Neuron (in vitro differentiated cells): ENCODE results near the gene SWSAP1.
"Not testable (repeated sequence)": the region's sequence is repeated elsewhere in the genome, so short reads cannot be mapped to it uniquely, and the experiment has no call there.

Source experiments
- H2AFZ ChIP-seq: one replicate; pipeline ENCODE4 v1.6.1; 2013; ENCODE audit warnings: low read depth, mild to moderate bottlenecking, inconsistent platforms, low read length, moderate library complexity
- H3K27me3 ChIP-seq: one replicate; pipeline ENCODE4 v1.6.1; 2013; ENCODE audit warnings: low read length; ENCODE audit not compliant: insufficient read depth
- H3K36me3 ChIP-seq: one replicate; pipeline ENCODE4 v1.6.1; 2013; ENCODE audit warnings: low read length; ENCODE audit not compliant: insufficient read depth
- H3K4me1 ChIP-seq: one replicate; pipeline ENCODE4 v1.6.1; 2013; ENCODE audit warnings: low read length; ENCODE audit not compliant: insufficient read depth
- H3K4me3 ChIP-seq: 2 replicates; pipeline ENCODE4 v1.5.1; 2013; ENCODE audit warnings: mild to moderate bottlenecking, low read length, moderate library complexity
- H3K9me3 ChIP-seq: one replicate; pipeline ENCODE4 v1.6.1; 2013; ENCODE audit warnings: low read length

SWSAP1 gene

DNA sequence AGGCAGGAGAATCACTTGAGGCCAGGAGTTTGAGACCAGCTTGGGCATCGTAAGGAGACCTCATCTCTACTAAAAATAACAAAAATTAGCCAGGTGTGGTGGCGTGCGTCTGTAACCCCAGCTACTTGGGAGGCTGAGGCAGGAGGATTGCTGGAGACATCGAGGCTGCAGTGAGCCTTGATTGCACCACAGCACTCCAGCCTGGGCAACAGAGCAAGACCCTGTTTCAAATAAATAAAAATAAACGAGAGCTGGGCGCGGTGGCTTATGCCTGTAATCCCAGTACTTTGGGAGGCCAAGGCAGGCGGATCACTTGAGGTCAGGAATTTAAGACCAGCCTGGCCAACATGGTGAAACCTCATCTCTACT is 34.4 kb upstream of the SWSAP1 start:
- peak overlapping the region; percentile 67 for H3K4me3 ChIP-seq
- H3K36me3 ChIP-seq: peaks cover 18% of the 10 kb centered on the region
- H3K9me3 ChIP-seq, H3K27me3 ChIP-seq, H2AFZ ChIP-seq: not testable (repeated sequence)
- peaks cover 15% of the 10 kb centered on the region for H3K4me1 ChIP-seq

DNA sequence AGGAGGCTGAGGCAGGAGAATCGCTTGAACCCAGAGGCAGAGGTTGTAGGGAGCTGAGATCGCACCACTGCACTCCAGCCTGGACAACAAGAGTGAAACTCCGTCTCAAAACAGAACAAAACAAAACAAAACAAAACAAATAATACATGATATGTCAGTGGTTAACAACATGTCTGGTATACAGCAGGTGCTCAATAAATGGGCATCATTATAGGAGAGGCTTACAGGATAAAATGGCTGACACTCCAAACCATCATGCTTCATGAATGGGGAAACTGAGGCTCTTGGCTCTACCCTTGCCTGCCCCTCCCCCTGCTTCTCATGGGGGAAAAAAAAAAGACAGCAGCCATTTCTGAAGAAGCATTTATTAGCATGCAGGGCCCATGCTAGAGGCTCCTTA is 32.0 kb upstream of the SWSAP1 start:
- H3K27me3 ChIP-seq: no peaks in the 10 kb centered on the region
- no peak overlapping the region for H2AFZ ChIP-seq
- peaks cover 22% of the 10 kb centered on the region for H3K4me1 ChIP-seq
- no peaks in the 10 kb centered on the region for H3K9me3 ChIP-seq
- H3K36me3 ChIP-seq: peaks cover 4% of the 10 kb centered on the region
- H3K4me3 ChIP-seq: no peak overlapping the region

DNA sequence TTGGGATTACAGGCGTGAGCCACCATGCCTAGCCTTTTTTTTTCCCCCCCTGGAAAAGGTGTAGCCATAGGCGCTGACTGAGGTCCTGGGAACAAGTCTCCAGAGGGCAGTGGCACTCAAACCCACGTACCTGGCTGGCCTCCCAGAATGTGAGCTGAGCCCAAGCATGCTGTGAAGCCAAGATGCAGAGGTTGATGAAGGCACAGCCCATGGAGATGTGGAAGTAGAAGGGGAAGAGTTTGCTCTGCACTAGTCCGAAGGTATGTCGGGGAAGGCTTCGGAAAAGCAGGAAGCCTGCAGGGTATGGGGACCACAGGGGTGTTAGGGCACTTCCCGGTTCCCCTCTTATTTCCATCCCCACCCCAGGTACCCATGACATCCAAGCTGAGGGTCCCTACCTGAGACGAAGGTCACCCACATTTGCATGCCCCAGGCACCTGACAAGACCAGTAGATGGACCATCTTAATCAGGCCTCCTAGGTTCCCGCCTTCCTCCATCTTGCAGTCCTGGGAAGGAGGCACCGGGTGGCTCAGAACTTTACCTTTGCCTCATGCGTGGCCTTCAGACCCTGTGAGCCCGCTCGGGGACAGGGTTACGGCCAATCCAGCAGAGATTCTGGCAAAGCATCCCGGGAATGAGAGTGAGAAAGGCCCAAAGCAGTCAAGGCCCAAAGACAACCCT is 29.2 kb upstream of the SWSAP1 start:
- Histone ChIP-seq H3K4me1 (peaks cover 8% of the 10 kb centered on the region), H2AFZ (peak overlapping the region; percentile 27), H3K36me3 (peaks cover 4% of the 10 kb centered on the region), H3K9me3 (peaks cover 7% of the 10 kb centered on the region), H3K27me3 (no peaks in the 10 kb centered on the region), H3K4me3 (peak overlapping the region; percentile 68)

DNA sequence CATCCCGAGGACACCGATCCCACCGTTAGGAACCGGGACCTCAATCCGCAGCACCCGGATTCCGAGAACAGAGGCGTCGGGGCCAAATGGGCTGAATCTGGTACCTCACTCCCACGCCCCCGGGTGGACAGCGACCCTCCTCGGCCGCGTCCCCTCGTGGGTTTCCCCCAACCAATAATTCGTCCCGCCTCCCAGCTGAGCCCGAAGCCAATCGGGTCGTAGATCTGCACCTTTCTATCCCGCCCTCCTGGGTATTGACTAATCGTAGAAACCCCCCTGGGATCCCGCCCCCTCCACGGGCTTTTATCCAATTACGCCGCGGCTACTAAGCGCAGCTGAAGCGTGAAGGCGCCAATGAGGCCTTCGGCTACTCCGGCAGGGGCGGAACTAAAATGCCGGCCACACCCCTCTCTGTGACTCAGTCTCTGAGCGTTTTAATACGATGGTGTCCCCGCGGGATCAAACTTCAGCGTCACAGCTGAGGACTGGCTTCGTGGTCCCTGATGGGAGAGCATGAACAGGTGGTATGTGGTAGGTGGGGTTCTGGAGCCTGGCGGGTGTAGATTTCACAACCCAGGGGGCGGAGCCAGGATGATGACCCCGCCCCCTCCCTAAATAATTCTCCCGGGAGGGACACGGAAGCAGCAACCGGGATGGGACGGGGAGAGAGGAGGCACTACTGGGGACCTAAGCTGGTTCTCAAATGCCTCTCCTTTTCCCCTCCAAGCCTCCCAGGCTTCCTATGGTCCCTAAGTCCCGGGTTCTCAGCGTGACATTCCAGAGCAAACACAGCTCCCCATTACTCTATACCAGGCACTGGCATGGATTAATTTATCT is 28.1 kb upstream of the SWSAP1 start, which contains the start of the genes CCDC159 and TMEM205:
CCDC159 (plus strand) TSS at position 416 of the 837 bp plus-strand sequence; CDS start at position 504, 88 bp downstream.
TMEM205 (minus strand) TSS at position 165 of the 837 bp plus-strand sequence. CDS start 649 bp downstream, outside the sequence.
- peaks cover 8% of the 10 kb centered on the region for H3K4me1 ChIP-seq
- H3K36me3 ChIP-seq: peaks cover 4% of the 10 kb centered on the region

DNA sequence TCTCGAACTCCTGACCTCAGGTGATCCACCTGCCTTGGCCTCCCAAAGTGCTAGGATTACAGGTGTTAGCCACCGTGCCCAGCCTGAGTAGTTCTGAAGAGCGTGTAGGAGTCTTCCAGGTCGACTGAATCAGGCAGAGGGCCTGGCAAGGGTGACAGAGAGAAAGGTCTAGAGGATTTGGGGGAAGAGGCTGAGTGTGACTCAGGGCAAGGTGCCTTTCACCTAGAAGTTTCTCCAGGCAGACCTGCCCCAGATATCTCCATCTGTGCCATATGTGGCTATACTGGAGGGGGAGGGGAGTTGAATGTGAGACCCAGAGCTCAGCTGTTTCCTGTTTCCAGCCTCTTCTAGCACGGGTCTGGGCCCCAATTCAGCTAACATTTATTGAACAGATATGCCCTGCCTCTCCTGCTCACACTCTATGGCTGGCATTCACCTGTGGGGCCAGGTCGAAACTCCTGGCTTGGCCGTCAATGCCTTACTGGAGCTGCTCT is 26.9 kb upstream of the SWSAP1 start:
- Histone ChIP-seq H3K36me3 (no peaks in the 10 kb centered on the region), H3K4me3 (no peak overlapping the region), H3K27me3 (no peaks in the 10 kb centered on the region), H3K4me1 (peaks cover 8% of the 10 kb centered on the region), H2AFZ (no peak overlapping the region), H3K9me3 (peaks cover 7% of the 10 kb centered on the region)

More for the DNA sequence above, 28.1 kb upstream of the SWSAP1 start, which contains the start of the genes CCDC159 and TMEM205:
- Histone ChIP-seq H3K4me3 (peak within 1 kb of the TSS; percentile 68), H3K9me3 (peaks cover 7% of the 10 kb centered on the region), H3K27me3 (no peaks in the 10 kb centered on the region), H2AFZ (peak within 1 kb of the TSS; percentile 27)

DNA sequence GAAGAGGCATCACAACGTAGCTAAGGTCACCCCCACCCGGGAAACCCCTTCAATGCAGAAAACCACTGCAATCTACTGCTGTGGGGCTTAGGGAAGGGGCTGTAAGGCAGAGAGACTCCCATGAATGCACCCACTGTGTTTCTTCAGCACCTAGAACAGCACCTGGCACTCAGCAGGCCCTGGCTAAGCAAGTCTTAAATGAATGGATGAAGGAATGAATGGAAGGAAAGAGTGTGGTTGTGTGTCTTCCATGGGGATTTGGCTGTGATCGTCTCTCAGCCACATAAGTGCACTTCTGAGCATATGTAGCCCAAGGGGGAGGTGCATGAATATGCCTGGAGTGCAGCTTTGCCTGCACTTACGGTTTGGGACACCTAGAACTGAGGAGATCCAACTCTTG is 25.3 kb upstream of the SWSAP1 start:
- H3K4me3 ChIP-seq: no peak overlapping the region

DNA sequence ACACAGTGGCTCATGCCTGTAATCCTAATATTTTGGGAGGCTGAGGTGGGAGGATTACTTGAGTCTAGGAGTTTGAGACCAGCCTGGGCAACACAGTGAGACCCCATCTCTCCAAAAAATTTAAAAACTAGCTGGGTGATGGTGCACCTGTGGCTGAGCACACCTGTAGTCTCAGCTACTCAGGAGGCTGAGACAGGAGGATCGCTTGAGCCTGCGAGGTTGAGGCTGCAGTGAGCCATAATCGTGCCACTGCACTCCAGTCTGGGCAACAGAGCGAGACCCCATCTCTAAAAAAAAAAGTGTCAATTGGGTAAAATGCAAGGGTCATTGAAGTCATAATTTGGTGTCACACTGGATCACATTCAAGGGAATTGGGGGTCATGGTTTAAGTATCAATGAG is 20.4 kb upstream of the SWSAP1 start:
- not testable (repeated sequence) for H2AFZ ChIP-seq, H3K4me1 ChIP-seq, H3K27me3 ChIP-seq, H3K4me3 ChIP-seq, H3K36me3 ChIP-seq, H3K9me3 ChIP-seq

More for the DNA sequence above, 25.3 kb upstream of the SWSAP1 start:
- Histone ChIP-seq H3K27me3 (no peaks in the 10 kb centered on the region), H3K9me3 (peaks cover 7% of the 10 kb centered on the region), H3K4me1 (peaks cover 8% of the 10 kb centered on the region), H2AFZ (no peak overlapping the region), H3K36me3 (no peaks in the 10 kb centered on the region)

DNA sequence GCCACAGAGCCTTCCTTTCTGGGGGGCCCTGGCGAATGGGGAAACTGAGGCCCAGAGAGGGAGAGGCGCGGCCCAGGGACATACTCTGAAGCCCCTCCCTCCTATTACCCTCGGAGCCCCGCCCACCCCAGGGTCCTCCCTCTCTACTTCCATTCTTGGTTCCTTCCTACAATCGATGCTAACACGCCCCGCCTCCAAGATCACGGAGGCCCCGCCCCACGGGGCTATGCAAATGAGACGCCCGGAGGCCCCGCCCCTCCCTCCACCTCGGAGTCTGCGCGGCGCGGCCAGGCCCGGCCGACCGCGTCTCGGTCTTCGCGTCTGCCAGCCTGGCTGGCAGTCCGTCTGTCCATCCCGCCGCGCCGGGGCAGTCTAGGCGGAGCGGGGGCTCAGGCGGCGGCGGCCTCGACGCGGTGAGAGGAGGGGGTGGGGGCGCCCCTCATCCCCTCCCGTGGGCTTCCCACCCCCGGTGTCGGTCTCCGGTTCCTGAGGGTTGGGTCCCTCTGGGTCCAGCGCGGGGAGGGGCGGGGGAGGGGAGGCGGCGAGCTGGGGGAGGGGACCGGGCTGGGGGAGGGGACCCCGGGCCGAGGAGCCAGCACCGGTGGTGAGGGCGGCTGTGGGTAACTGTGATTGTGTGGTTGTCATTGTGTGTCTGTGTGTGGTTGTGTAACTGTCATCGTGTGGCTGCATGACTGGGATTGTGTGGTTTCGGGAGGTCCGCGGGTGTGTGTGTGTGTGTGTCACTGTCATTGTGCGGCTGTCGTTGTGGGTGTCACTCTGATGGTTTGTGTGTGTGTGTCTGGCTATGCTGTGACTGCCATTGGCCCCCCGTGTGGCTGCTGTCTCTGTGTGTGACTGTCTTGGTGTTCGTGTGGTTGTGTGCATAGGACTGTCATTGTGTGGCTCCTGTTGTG is 19.0 kb upstream of the SWSAP1 start, which contains the start of gene PLPPR2:
PLPPR2 (plus strand) TSS at position 273 of the 914 bp plus-strand sequence. CDS start 2,242 bp downstream, outside the sequence.
- H3K4me1 ChIP-seq: peaks cover 5% of the 10 kb centered on the region
- no peak within 1 kb of the TSS for H2AFZ ChIP-seq
- no peaks in the 10 kb centered on the region for H3K9me3 ChIP-seq
- no peaks in the 10 kb centered on the region for H3K36me3 ChIP-seq
- H3K4me3 ChIP-seq: peak within 1 kb of the TSS; percentile 35
- H3K27me3 ChIP-seq: no peaks in the 10 kb centered on the region

DNA sequence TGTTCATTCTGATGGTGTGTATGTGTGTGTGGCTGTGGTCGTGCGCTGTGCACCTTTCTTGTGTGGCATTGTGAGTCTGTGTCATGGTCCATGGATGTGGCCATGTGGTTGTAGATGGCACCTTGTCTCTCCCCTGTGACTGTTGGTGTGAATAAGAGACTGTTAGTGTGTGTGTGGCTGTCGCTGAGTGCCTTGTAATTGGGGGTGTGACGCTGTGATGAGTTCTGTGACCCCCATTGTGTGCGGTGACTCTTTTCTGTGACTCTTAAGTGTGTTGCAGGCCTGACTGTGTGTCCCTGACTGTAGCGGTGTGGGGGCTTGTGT is 18.4 kb upstream of the SWSAP1 start:
- no peaks in the 10 kb centered on the region for H3K27me3 ChIP-seq
- H2AFZ ChIP-seq: no peak overlapping the region
- H3K4me3 ChIP-seq: peak overlapping the region; percentile 35
- no peaks in the 10 kb centered on the region for H3K9me3 ChIP-seq
- peaks cover 5% of the 10 kb centered on the region for H3K4me1 ChIP-seq
- peaks cover 2% of the 10 kb centered on the region for H3K36me3 ChIP-seq

DNA sequence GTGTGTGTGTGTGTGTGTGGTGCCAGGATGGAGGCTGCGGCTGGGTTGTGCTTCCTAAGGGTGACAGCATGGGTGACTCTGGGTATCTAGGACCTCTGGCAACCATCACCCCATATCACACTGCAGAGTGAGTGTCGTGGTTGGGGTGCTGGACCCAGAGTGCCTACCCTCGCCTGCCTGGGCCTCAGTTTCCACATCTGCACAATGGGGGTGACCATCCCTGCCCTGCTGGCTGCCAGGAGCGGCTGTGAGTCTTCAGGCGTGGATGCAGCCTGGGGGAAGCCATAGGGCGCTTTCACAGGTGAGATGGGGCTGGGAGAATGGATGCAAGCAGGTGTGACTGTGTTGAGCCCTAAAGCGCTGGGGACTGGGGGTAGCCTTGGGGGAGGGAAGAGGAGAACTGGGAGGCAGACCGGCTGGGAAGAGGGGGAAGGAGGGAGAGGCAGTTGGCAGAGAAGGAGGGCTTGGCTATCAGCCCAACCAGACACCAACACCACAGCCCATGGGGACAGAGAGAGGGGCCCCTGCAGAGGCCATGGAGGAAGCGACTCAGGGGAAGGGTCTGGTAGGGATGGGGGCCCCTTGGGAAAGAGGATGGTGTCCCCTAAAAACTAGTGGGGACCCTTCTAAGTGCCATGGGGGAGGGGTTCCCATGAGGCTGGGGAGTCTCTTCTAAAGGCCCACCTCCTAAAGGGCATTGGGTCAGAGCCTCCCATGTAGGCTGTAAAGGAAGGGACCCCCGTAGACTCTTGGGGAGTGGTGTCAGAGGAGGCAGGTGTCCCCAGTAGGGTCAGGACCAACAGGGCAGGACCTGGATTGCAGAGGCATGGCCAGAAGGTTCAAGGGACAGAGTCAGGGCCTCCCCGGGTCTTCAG is 17.6 kb upstream of the SWSAP1 start:
- Histone ChIP-seq H3K4me1 (peaks cover 5% of the 10 kb centered on the region), H3K27me3 (no peaks in the 10 kb centered on the region), H2AFZ (no peak overlapping the region), H3K4me3 (no peak overlapping the region), H3K9me3 (no peaks in the 10 kb centered on the region), H3K36me3 (peaks cover 3% of the 10 kb centered on the region)

DNA sequence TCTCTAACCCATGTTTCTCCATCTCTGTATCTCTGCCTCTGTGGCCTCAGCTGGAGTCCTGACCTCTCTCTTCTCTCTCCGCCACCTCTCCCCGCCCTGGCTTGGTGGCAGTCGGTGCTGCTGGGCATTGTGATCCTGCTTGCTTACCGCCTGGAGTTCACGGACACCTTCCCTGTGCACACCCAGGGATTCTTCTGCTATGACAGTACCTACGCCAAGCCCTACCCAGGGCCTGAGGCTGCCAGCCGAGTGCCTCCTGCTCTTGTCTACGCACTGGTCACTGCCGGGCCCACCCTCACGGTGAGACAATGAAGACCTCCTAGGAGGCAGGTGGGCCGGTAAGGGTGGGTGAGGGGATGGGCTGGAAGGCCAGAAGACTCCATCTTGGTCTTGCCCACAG is 15.0 kb upstream of the SWSAP1 start:
- Histone ChIP-seq H3K27me3 (no peaks in the 10 kb centered on the region), H2AFZ (no peak overlapping the region), H3K36me3 (peaks cover 3% of the 10 kb centered on the region), H3K4me1 (peaks cover 5% of the 10 kb centered on the region), H3K9me3 (no peaks in the 10 kb centered on the region), H3K4me3 (no peak overlapping the region)
